HTR-8/SVneo (cell line): Measurements from ENCODE around the gene ACVRL1.

Experiments used
- DNase-seq: peaks from one replicate; pipeline ENCODE4 v3.0.0; 2011; ENCODE audit warnings: low spot score, mixed read lengths; ENCODE audit not compliant: insufficient read length
- FAIRE-seq: peaks from 2 replicates; lab custom pipeline; 2011; peaks lifted over from hg19 to GRCh38; lab: Jason Lieb, UNC

Gene ACVRL1

GRCh38 chr12:51907083-51907855, at the start of gene ACVRL1:
Gene ACVRL1 (plus strand): TSS chr12:51907504. CDS start chr12:51912475, 4,971 bp downstream.
- DNase-seq, result no peak
- no peak for FAIRE-seq

DNA sequence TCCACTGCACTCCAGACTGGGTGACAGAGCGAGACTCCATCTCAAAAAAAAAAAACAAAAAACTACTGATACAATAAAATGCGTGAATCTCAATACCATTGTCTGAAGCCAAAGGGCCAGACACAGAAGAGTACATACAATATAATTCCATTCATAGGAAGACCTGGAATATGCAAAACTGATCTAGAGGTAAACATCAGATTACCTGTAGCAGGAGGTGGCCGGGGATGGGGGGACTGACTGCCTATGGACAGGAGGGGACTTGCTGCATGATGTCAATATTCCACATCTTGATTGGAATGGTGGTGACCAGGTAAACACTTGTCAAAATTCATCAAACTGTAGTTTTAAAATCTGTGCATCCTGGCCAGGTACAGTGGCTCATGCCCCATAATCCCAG, 46.3 kb upstream of the ACVRL1 start:
- FAIRE-seq (no peak), DNase-seq (no peak)

DNA sequence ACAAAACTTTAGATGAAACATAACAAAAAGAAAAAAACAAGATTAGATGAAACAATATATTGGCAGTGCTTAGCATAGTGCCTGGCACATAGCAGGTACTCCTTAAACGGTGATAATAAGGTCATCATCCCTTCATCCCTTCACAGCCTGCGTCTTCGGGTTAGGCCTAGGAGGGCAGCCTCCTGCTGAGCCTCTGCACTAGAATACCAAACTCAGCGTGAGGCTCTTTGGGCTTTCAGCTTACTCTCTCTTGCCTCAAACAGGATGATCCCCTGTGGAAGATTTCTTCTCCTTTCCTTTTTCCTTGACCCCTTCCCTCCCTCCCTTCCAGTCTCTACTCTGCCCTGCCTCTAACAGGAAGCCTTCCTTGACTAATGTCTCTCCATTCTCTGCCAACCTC, 44.4 kb upstream of the ACVRL1 start:
- DNase-seq (no peak), FAIRE-seq (no peak)

DNA sequence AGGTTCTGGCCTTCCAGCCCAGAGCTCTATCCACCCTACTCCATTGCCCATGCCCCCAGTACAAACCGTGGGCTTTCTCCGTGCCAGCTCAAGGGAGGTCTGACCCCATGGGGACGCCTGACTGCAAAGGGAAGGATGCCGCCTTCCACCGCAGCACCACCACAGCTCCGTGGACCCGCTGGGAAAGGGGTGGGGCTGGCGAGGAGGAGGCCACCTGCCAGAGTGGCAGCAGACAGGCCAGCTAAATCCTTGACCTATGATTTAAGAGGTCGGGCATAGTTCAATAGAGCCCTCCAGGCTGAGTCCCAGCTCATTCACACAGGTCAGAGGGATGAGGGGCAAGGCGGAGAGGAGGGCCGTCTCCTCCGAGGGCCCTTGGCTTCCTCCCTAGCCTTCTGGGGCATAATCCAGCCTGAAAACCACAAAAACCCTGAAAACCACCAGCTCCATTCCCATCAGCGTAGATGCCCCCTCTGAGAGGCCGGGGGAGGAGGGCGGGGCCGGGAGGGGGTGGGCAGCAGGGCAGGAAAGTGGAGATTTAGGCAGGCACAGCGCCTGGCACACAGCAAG, 43.9 kb upstream of the ACVRL1 start:
- DNase-seq (no peak), FAIRE-seq (no peak)

DNA sequence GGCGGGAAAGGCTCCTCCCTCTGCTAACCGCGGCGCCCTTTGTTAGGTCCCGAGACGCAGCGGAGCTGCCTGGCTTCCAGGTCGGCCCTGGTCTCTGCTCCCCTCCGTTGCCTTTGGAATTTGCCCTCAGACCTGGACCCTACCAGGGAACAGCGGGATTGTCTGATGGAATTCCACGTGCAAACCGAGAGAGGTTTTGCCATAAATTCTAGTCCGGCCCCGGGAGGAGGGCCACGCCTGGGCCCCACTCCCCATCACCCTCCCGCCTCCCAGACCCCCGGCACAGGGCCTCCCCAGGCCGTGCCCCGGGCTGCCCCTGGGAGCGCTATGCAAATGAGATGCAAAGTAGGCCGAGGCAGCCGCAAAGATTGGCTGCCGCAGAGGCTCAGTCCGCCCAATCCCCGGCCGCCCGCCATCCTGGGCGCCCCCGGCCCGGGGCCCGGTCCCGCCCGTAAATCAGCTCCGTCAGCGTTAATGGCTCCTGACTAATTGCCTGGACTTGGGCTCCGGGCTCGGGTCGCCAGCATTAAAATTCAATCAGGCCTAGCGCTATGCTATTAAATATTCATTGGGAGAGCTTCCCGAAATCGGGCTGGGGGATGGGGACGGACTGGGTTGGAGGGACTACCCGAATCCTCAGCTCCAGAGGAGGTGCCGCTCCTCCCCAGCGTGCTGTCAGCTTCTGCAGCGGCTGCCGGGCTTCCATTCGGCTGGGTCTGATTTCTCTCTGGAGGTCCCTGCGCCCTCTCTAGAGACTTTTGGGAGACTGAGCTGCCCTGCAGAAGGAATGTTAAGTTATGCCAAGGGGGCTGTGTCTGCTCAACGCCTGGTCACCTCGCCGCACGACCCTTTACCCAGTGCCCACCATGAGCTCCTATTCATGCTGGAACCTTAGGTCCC, 43.1 kb upstream of the ACVRL1 start:
- no peak for FAIRE-seq
- no peak for DNase-seq

- DNase-seq (no peak), FAIRE-seq (no peak)
These were observed 42.3 kb upstream of the ACVRL1 start for GRCh38 chr12:51864833-51865670.

DNA sequence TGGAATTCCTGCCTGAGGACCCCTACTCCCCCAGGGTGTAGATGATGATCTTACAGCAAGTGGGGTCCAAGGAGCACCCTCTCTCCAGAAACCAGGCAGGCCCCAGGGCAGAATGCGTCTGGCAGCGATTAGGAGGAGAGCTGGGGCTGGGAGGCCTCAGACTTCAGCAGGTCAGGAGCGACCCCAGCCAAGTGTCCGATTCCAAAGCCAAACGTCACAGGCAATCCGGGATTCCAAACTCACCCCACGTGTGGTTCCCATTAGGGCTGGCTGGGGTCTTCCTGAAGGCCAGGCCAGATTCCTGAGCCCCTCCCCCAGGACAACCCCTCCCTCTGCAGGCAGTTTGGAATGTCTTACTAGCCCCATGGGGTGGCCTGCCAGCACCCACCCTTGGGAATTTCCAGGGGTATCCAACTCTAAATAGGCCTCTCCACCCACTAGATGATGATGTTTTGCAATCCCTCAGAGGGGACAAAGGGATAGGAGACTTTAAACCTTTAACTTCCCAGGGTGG, 41.5 kb upstream of the ACVRL1 start:
- no peak for FAIRE-seq
- no peak for DNase-seq

DNA sequence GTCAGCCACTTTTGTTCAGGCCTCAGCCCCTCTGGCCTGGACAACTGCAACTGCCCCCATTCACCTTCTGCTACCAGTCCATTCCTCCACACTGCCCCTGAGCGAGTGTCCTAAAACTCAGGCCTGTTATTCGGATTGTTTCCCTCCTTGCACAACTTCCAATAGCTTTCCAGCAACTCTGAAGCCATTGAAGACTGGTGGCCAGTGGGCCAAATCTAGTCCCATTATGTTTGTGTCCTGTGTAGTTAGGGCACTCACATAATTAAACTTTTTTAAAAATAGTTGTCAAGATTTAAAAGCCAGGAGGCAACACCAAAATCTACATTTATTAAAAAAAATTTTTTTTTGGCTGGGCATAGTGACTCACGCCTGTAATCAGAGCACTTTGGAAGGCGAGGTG, 41.0 kb upstream of the ACVRL1 start:
- DNase-seq, result no peak
- FAIRE-seq, result no peak

- FAIRE-seq, result no peak
These were observed 40.5 kb upstream of the ACVRL1 start for GRCh38 chr12:51866762-51867161.

DNA sequence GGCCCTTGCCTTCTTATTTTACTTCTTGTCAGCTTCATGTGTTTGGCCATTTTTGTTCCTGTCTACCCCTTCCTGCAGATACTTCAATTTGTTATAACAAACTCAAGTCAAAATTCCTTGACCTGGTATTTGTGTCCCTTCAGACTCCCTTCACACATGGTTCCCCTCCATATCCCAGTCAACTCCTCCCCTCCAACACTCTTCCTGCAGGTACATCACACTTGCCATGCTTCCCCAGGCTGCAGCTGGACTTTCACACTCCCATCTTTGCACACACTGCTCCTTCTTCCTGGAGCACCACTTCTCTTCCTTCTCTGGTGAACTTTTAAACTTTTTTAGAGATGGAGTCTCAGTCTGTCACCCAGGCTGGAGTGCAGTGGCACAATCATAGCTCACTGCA, 39.9 kb upstream of the ACVRL1 start:
- no peak for DNase-seq
- FAIRE-seq, result no peak

More at GRCh38 chr12:51866762-51867161, 40.5 kb upstream of the ACVRL1 start:
- DNase-seq, result no peak

DNA sequence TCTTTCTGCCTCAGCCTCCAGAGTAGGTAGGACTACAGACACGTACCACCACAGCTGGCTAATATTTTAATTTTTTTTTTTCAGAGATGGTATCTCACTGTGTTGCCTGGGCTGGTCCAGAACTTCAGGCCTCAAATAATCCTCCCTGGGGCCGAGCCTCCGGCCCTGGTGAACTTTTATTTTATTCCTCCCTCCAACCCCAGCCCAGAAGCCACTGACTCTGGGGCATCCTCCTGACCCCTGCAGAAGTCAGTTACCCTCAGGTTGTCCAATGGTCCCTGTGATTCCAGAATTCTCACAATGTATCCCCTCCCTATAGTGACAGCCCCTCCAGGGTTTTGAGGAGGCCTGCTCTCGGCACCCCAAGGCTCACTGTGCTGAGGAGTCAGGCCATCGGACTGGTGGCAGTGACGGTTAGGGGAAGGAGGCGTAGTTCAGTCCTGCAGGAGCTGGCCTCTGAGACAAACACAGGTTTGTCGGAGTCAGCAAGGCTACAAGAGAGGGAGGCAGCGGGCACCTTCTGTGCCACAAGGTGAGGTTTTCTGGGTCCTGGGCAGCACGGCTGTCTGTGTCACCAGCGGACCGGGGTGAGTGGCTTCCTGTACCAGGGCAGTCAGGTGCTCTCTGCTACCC, 39.4 kb upstream of the ACVRL1 start:
- no peak for FAIRE-seq

GRCh38 chr12:51868821-51869495, 38.3 kb upstream of the ACVRL1 start:
- FAIRE-seq, result no peak
- DNase-seq, result no peak

More for the DNA sequence above, 39.4 kb upstream of the ACVRL1 start:
- DNase-seq, result no peak

- DNase-seq (no peak), FAIRE-seq (no peak)
These were observed 37.8 kb upstream of the ACVRL1 start for GRCh38 chr12:51869496-51869865.

GRCh38 chr12:51869931-51870330, 37.4 kb upstream of the ACVRL1 start:
- DNase-seq (no peak), FAIRE-seq (no peak)

- FAIRE-seq, result no peak
- no peak for DNase-seq
These were observed 36.8 kb upstream of the ACVRL1 start for GRCh38 chr12:51870504-51870903.

- FAIRE-seq, result no peak
- DNase-seq, result no peak
These were observed 36.2 kb upstream of the ACVRL1 start for GRCh38 chr12:51871126-51871525.

GRCh38 chr12:51871918-51872688, 35.2 kb upstream of the ACVRL1 start:
- no peak for FAIRE-seq
- no peak for DNase-seq

DNA sequence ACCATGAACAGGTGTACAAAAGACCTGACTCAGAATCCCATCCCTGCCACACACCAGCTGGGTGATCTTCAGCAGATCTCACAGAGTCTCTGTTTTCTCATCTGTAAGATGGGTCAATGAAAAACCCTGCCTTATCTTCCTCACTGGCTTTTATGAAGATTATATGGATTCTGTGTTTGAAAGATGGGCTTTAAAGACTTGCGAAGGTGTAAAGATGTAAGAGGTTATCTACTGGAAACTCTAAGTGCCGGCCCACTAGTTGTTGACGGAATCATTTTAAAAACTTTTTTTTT, 34.7 kb upstream of the ACVRL1 start:
- FAIRE-seq, result no peak
- no peak for DNase-seq
